ENCODE measurements around the gene PHACTR1.
"Not testable (repeated sequence)": the region's sequence is repeated elsewhere in the genome, so short reads cannot be mapped to it uniquely, and the experiment has no call there.

The PHACTR1 gene

GRCh38 chr6:13112921-13113320 is 396.4 kb downstream of the PHACTR1 start:
- no peak for DNase-seq (ENCODE audit: low spot score)

GRCh38 chr6:13113376-13113775 is 396.8 kb downstream of the PHACTR1 start:
- DNase-seq (ENCODE audit: low spot score), result no peak

- DNase-seq (ENCODE audit: low spot score), result no peak
These were observed 397.5 kb downstream of the PHACTR1 start for GRCh38 chr6:13113981-13114593.

- no peak for DNase-seq (ENCODE audit: low spot score)
These were observed 399.6 kb downstream of the PHACTR1 start for GRCh38 chr6:13116155-13116554.

- DNase-seq (ENCODE audit: low spot score), result no peak
These were observed 401.0 kb downstream of the PHACTR1 start for GRCh38 chr6:13117570-13117969.

- no peak for DNase-seq (ENCODE audit: low spot score)
These were observed 403.0 kb downstream of the PHACTR1 start for GRCh38 chr6:13119549-13119948.

- no peak for DNase-seq (ENCODE audit: low spot score)
These were observed 404.2 kb downstream of the PHACTR1 start for GRCh38 chr6:13120483-13121482.

GRCh38 chr6:13124131-13124530 is 407.6 kb downstream of the PHACTR1 start:
- no peak for DNase-seq (ENCODE audit: low spot score)

GRCh38 chr6:13125841-13126240 is 409.3 kb downstream of the PHACTR1 start:
- DNase-seq (ENCODE audit: low spot score), result no peak

GRCh38 chr6:13131935-13132661 is 415.5 kb downstream of the PHACTR1 start:
- DNase-seq (ENCODE audit: low spot score), result peak; percentile 3

GRCh38 chr6:13133894-13134293 is 417.3 kb downstream of the PHACTR1 start:
- DNase-seq (ENCODE audit: low spot score), result not testable (repeated sequence)

- DNase-seq (ENCODE audit: low spot score), result no peak
These were observed 418.6 kb downstream of the PHACTR1 start for GRCh38 chr6:13135152-13135551.

GRCh38 chr6:13139119-13139518 is 422.6 kb downstream of the PHACTR1 start:
- DNase-seq (ENCODE audit: low spot score), result no peak

GRCh38 chr6:13140980-13141379 is 424.4 kb downstream of the PHACTR1 start:
- no peak for DNase-seq (ENCODE audit: low spot score)

GRCh38 chr6:13141387-13141786 is 424.8 kb downstream of the PHACTR1 start:
- DNase-seq (ENCODE audit: low spot score), result no peak

- DNase-seq (ENCODE audit: low spot score), result no peak
These were observed 426.0 kb downstream of the PHACTR1 start for GRCh38 chr6:13142611-13143010.

- DNase-seq (ENCODE audit: low spot score), result no peak
These were observed 429.9 kb downstream of the PHACTR1 start for GRCh38 chr6:13146442-13146841.

GRCh38 chr6:13147376-13147775 is 430.8 kb downstream of the PHACTR1 start:
- no peak for DNase-seq (ENCODE audit: low spot score)

GRCh38 chr6:13147782-13148181 is 431.2 kb downstream of the PHACTR1 start:
- no peak for DNase-seq (ENCODE audit: low spot score)

GRCh38 chr6:13152764-13153163 is 436.2 kb downstream of the PHACTR1 start:
- DNase-seq (ENCODE audit: low spot score), result no peak

- no peak for DNase-seq (ENCODE audit: low spot score)
These were observed 439.8 kb downstream of the PHACTR1 start for GRCh38 chr6:13156381-13156780.

- DNase-seq (ENCODE audit: low spot score), result no peak
These were observed 440.7 kb downstream of the PHACTR1 start for GRCh38 chr6:13157293-13157692.

GRCh38 chr6:13159300-13159699 is 442.7 kb downstream of the PHACTR1 start:
- DNase-seq (ENCODE audit: low spot score), result no peak
